Endothelial cell (in vitro differentiated cells): Measurements from ENCODE around the gene PRTG. TPM values are rescaled to one million over a fixed set of nuclear protein-coding genes. Genes with fewer than 3 reads are reported as not detected.

Source experiments
- DNase-seq: peaks from one replicate; pipeline ENCODE4 v3.0.0; 2021; ENCODE audit warnings: low spot score
- H3K27ac Mint-ChIP-seq: one replicate; pipeline ENCODE4 v1.8.0; 2021; ENCODE audit warnings: mixed read lengths, inconsistent platforms; ENCODE audit not compliant: unreplicated experiment
- H3K27me3 Mint-ChIP-seq: one replicate; pipeline ENCODE4 v1.8.0; 2021; ENCODE audit warnings: mild to moderate bottlenecking, moderate library complexity, mixed read lengths, inconsistent platforms; ENCODE audit not compliant: unreplicated experiment
- H3K36me3 Mint-ChIP-seq: one replicate; pipeline ENCODE4 v1.8.0; 2021; ENCODE audit warnings: mild to moderate bottlenecking, low read depth, mixed read lengths, inconsistent platforms; ENCODE audit not compliant: unreplicated experiment
- H3K4me1 Mint-ChIP-seq: one replicate; pipeline ENCODE4 v1.8.0; 2021; ENCODE audit warnings: mild to moderate bottlenecking, mixed read lengths, inconsistent platforms; ENCODE audit not compliant: unreplicated experiment
- H3K4me3 Mint-ChIP-seq: one replicate; pipeline ENCODE4 v1.8.0; 2021; ENCODE audit warnings: mild to moderate bottlenecking, mixed read lengths, inconsistent platforms; ENCODE audit not compliant: unreplicated experiment
- H3K9me3 Mint-ChIP-seq: one replicate; pipeline ENCODE4 v1.8.0; 2021; ENCODE audit warnings: mixed read lengths, inconsistent platforms; ENCODE audit not compliant: unreplicated experiment
- total RNA-seq: library from RNA; stranded (reverse); fragmentation: NEBNext Ultra II Directional; extraction: Animal tissue kit (Norgen Biotek cat#: 25700); gene quantifications from one replicate; pipeline ENCODE4 v1.2.1, GENCODE V29; 2021; ENCODE audit not compliant: unreplicated experiment
- TF ChIP-seq, protein P1 (sequence below): fragments of 200-600 bp; sonication (generic); IDR thresholded peaks from one replicate; pipeline ENCODE4 v1.5.0; 2021; ENCODE audit warnings: antibody characterized with exemption; ENCODE audit not compliant: unreplicated experiment

Gene PRTG
- total RNA-seq, 1 donor from 2014 or later, result 165 TPM

DNA sequence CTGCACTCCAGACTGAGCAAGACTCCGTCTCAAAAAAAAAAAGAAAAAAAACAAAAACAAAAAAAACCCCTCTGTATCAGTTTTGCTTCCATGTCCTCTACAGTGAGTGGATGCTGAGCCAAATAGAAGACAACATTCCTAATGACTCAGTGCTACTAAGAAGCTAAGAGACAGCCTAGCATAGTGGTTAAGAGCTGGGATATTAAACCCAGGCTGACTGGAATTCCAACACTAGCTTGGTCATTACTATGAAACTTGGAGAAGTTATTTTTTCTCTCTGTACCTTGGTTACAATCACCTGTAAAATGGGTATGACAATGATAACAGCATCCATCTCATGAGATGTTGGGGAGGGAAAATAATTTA, 93.9 kb downstream of the PRTG start:
- Mint-ChIP-seq H3K9me3 (no peaks in the 10 kb centered on the region), H3K4me3 (no peak overlapping the region), H3K4me1 (peaks cover 13% of the 10 kb centered on the region), H3K36me3 (peaks cover 23% of the 10 kb centered on the region), H3K27ac (no peak overlapping the region), H3K27me3 (no peaks in the 10 kb centered on the region)
- TF ChIP-seq, protein P1, sequence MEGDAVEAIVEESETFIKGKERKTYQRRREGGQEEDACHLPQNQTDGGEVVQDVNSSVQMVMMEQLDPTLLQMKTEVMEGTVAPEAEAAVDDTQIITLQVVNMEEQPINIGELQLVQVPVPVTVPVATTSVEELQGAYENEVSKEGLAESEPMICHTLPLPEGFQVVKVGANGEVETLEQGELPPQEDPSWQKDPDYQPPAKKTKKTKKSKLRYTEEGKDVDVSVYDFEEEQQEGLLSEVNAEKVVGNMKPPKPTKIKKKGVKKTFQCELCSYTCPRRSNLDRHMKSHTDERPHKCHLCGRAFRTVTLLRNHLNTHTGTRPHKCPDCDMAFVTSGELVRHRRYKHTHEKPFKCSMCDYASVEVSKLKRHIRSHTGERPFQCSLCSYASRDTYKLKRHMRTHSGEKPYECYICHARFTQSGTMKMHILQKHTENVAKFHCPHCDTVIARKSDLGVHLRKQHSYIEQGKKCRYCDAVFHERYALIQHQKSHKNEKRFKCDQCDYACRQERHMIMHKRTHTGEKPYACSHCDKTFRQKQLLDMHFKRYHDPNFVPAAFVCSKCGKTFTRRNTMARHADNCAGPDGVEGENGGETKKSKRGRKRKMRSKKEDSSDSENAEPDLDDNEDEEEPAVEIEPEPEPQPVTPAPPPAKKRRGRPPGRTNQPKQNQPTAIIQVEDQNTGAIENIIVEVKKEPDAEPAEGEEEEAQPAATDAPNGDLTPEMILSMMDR, result no peak
- DNase-seq, result no peak

DNA sequence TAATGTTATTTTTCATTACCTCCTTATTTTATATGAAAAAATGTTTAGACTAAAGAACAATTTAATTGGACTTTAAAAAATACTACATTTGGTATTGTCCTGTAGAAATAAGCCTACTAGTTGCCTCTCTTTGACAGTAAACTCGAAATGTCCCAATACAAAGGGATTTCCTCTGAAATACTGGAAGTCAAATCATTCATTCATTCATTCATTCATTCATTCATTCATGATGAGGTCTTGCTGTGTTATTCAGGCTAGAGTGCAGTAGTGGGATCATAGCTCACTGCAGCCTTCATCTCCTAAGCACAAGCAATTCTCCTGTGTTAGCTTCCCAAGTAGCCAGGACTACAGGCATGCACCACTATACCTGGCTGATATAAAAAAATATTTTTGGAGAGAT, 104.2 kb downstream of the PRTG start:
- Mint-ChIP-seq H3K4me1 (no peaks in the 10 kb centered on the region), H3K27ac (no peak overlapping the region), H3K27me3 (peaks cover 1% of the 10 kb centered on the region), H3K9me3 (no peaks in the 10 kb centered on the region), H3K4me3 (no peak overlapping the region), H3K36me3 (peaks cover 37% of the 10 kb centered on the region)
- TF ChIP-seq, protein P1, result no peak
- no peak for DNase-seq

DNA sequence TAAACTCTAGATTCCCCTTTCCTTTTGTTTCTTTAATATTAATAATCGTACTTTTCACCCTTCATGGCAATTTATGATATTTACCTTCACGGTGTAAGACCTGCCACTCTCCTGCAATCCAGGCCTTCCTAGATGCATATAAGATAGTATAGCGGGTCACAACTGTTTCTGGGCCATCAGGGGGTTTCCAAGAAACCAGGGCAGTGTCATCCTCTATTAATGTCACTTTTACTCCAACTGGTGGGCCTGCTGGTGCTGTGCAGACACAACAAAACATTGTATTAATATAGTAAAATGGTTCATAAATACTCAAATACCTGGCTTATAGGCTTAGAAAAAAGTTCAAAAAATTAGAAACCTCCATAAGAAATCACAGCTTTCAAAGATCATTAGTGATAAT, 105.9 kb downstream of the PRTG start:
- Mint-ChIP-seq H3K36me3 (peaks cover 46% of the 10 kb centered on the region), H3K4me3 (no peak overlapping the region), H3K27me3 (peaks cover 1% of the 10 kb centered on the region), H3K9me3 (no peaks in the 10 kb centered on the region), H3K27ac (no peak overlapping the region), H3K4me1 (no peaks in the 10 kb centered on the region)
- TF ChIP-seq, protein P1, result no peak
- no peak for DNase-seq

DNA sequence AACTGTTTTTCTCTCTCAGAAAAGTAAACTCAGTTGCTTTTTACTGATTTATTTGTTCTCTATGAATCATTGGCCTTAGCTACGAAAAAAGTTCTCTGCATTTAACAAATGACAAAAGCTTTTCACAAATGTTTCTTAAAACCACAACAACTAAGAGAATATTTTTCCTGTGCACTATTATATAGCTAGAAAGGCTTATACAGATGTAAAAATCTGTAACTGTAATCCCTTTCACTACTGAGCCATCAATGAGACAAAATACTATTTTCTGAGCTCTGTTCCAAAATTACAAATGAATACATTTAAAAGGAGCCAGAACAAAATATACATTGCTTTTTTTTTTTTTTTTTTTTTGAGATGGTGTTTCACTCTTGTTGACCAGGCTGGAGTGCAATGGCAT, 109.2 kb downstream of the PRTG start:
- TF ChIP-seq, protein P1, result no peak
- peaks cover 29% of the 10 kb centered on the region for H3K36me3 Mint-ChIP-seq
- H3K4me3 Mint-ChIP-seq, result no peak overlapping the region
- DNase-seq, result no peak
- peaks cover 1% of the 10 kb centered on the region for H3K27me3 Mint-ChIP-seq
- H3K27ac Mint-ChIP-seq, result no peak overlapping the region
- no peaks in the 10 kb centered on the region for H3K9me3 Mint-ChIP-seq
- peaks cover 2% of the 10 kb centered on the region for H3K4me1 Mint-ChIP-seq

DNA sequence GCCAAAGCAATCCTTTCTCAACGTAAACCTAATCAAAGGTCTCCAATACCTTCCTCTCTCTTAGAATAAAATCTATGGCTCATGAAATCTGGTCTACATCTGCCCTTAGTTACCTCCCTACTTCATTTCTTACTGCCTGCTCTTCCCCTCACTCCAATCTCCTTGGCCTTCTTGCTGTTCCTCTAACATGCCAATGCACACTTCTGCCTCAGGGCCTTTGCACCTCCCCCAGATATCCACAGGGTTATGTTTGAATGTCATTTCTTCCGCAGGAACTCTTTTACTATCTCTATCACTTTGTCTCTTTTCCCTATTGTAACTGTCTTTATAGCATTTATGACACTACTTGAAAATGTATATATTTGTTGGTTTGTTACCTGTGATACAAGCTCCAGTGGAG, 110.5 kb downstream of the PRTG start:
- peaks cover 4% of the 10 kb centered on the region for H3K27me3 Mint-ChIP-seq
- TF ChIP-seq, protein P1, result no peak
- H3K36me3 Mint-ChIP-seq, result peaks cover 34% of the 10 kb centered on the region
- DNase-seq, result no peak
- no peaks in the 10 kb centered on the region for H3K9me3 Mint-ChIP-seq
- H3K4me1 Mint-ChIP-seq, result peaks cover 4% of the 10 kb centered on the region
- H3K4me3 Mint-ChIP-seq, result no peak overlapping the region
- H3K27ac Mint-ChIP-seq, result no peak overlapping the region
